Neural cell (in vitro differentiated cells): ENCODE results near the gene NOSIP.

Source experiments
- CTCF ChIP-seq: fragments of 450-650 bp; IDR thresholded peaks from 2 replicates; pipeline ENCODE4 v1.5.1; 2014; ENCODE audit warnings: antibody characterized with exemption, mild to moderate bottlenecking, moderate library complexity; ENCODE audit not compliant: poor library complexity, severe bottlenecking
- EP300 ChIP-seq: fragments of 450-650 bp; conservative IDR thresholded peaks from 2 replicates; pipeline ENCODE4 v1.6.1; 2014; ENCODE audit warnings: antibody characterized with exemption, mild to moderate bottlenecking, moderate library complexity; ENCODE audit not compliant: poor library complexity, severe bottlenecking
- EZH2 ChIP-seq: fragments of 200-600, 300-800 bp; shearing (Covaris generic), sonication (generic); IDR thresholded peaks from 2 replicates; pipeline ENCODE4 v1.6.1; 2014; ENCODE audit warnings: antibody characterized with exemption, low read length, borderline replicate concordance, mild to moderate bottlenecking; ENCODE audit not compliant: insufficient read depth, poor library complexity, severe bottlenecking
- MXI1 ChIP-seq: fragments of 450-650 bp; conservative IDR thresholded peaks from 2 replicates; pipeline ENCODE4 v1.6.1; 2014; ENCODE audit warnings: antibody characterized with exemption, mild to moderate bottlenecking; ENCODE audit not compliant: poor library complexity, severe bottlenecking
- POLR2AphosphoS5 ChIP-seq: IDR thresholded peaks from 2 replicates; pipeline ENCODE4 v1.6.1; 2012
- RAD21 ChIP-seq: fragments of 450-650 bp; conservative IDR thresholded peaks from 2 replicates; pipeline ENCODE4 v1.6.1; 2014; ENCODE audit warnings: antibody characterized with exemption, mild to moderate bottlenecking, moderate library complexity
- SMC3 ChIP-seq: fragments of 450-650 bp; conservative IDR thresholded peaks from 2 replicates; pipeline ENCODE4 v1.6.1; 2014; ENCODE audit warnings: antibody characterized with exemption, mild to moderate bottlenecking, moderate library complexity; ENCODE audit not compliant: poor library complexity
- TAF1 ChIP-seq: IDR thresholded peaks from 2 replicates; pipeline ENCODE4 v1.6.1; 2012; ENCODE audit warnings: low read depth
- TF ChIP-seq, protein P1 (sequence below): IDR thresholded peaks from 2 replicates; pipeline ENCODE4 v1.6.1; 2012; ENCODE audit warnings: borderline replicate concordance

GRCh38 chr19:49549045-49549444 lies 31.3 kb downstream of the NOSIP start:
- no peak for TF ChIP-seq SMC3
- TF ChIP-seq CTCF: no peak
- no peak for TF ChIP-seq POLR2AphosphoS5
- TF ChIP-seq MXI1: no peak
- TF ChIP-seq EP300: no peak
- no peak for TF ChIP-seq RAD21
- no peak for TF ChIP-seq EZH2
- no peak for TF ChIP-seq TAF1
- TF ChIP-seq, protein P1, sequence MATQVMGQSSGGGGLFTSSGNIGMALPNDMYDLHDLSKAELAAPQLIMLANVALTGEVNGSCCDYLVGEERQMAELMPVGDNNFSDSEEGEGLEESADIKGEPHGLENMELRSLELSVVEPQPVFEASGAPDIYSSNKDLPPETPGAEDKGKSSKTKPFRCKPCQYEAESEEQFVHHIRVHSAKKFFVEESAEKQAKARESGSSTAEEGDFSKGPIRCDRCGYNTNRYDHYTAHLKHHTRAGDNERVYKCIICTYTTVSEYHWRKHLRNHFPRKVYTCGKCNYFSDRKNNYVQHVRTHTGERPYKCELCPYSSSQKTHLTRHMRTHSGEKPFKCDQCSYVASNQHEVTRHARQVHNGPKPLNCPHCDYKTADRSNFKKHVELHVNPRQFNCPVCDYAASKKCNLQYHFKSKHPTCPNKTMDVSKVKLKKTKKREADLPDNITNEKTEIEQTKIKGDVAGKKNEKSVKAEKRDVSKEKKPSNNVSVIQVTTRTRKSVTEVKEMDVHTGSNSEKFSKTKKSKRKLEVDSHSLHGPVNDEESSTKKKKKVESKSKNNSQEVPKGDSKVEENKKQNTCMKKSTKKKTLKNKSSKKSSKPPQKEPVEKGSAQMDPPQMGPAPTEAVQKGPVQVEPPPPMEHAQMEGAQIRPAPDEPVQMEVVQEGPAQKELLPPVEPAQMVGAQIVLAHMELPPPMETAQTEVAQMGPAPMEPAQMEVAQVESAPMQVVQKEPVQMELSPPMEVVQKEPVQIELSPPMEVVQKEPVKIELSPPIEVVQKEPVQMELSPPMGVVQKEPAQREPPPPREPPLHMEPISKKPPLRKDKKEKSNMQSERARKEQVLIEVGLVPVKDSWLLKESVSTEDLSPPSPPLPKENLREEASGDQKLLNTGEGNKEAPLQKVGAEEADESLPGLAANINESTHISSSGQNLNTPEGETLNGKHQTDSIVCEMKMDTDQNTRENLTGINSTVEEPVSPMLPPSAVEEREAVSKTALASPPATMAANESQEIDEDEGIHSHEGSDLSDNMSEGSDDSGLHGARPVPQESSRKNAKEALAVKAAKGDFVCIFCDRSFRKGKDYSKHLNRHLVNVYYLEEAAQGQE: no peak
